MCF 10A (cell line): ENCODE results near the gene HDAC10. TPM values are rescaled to one million over a fixed set of nuclear protein-coding genes. Genes with fewer than 3 reads are reported as not detected.

Experiments
- BruUV-seq: library from RNA; stranded (reverse); fragments of 400-500 nt; replicated peaks from 2 replicates; lab custom pipeline; 2021; lab: Mats Ljungman, UMichigan
- CTCF ChIA-PET: fragments of 300-600 bp; sonication (Branson Sonifier 250); formaldehyde crosslinking; extraction: SDS; loops from one replicate; lab custom pipeline; 2021; ENCODE audit warnings: antibody characterized with exemption, inconsistent platforms; lab: Yijun Ruan, JAX
- POLR2A ChIA-PET: fragments of 300-600, 350-650 bp; sonication (Branson Sonifier 250); formaldehyde crosslinking; extraction: SDS; loops from one replicate; lab custom pipeline; 2020; ENCODE audit warnings: antibody characterized with exemption, inconsistent platforms; lab: Yijun Ruan, JAX
- DNase-seq: peaks from one replicate; pipeline ENCODE4 v3.0.0-alpha.2; 2018; ENCODE audit not compliant: unreplicated experiment
- H3K27ac Mint-ChIP-seq: one replicate; pipeline ENCODE4 v1.8.0; 2022; ENCODE audit warnings: mild to moderate bottlenecking, low read depth, mixed read lengths; ENCODE audit not compliant: unreplicated experiment
- H3K27me3 Mint-ChIP-seq: one replicate; pipeline ENCODE4 v1.8.0; 2022; ENCODE audit warnings: mixed read lengths; ENCODE audit not compliant: insufficient read depth, unreplicated experiment
- H3K36me3 Mint-ChIP-seq: one replicate; pipeline ENCODE4 v1.8.0; 2022; ENCODE audit warnings: mild to moderate bottlenecking, moderate library complexity, mixed read lengths; ENCODE audit not compliant: insufficient read depth, unreplicated experiment
- H3K4me1 Mint-ChIP-seq: one replicate; pipeline ENCODE4 v1.8.0; 2022; ENCODE audit warnings: mixed read lengths; ENCODE audit not compliant: insufficient read depth, unreplicated experiment
- H3K4me3 Mint-ChIP-seq: one replicate; pipeline ENCODE4 v1.8.0; 2022; ENCODE audit warnings: mild to moderate bottlenecking, moderate library complexity, mixed read lengths; ENCODE audit not compliant: unreplicated experiment
- H3K9me3 Mint-ChIP-seq: one replicate; pipeline ENCODE4 v1.8.0; 2022; ENCODE audit warnings: mixed read lengths; ENCODE audit not compliant: unreplicated experiment
- CTCF ChIP-seq: fragments of 200-600 bp; IDR thresholded peaks from one replicate; pipeline ENCODE4 v1.8.0; 2022; ENCODE audit warnings: antibody characterized with exemption, mild to moderate bottlenecking; ENCODE audit not compliant: unreplicated experiment
- intact Hi-C: fragments of 100-400 bp; cut with micrococcal nuclease; formaldehyde crosslinking; loops from 2 replicates; pipeline ENCODE4 v1.14.1; 2022
- total RNA-seq: library from RNA; stranded (reverse); gene quantifications from 2 replicates; pipeline ENCODE4 v1.2.3, GENCODE V29; 2022

The HDAC10 gene
- total RNA-seq, 1 experiment from 2014 or later = 27.5 TPM

- no peak overlapping the region for H3K27ac Mint-ChIP-seq
Measured at GRCh38 chr22:50264104-50264745, 13.2 kb upstream of the HDAC10 start.

GRCh38 chr22:50262973-50263617 is 12.0 kb upstream of the HDAC10 start:
- no peak for TF ChIP-seq CTCF
- no peaks in the 10 kb centered on the region for H3K36me3 Mint-ChIP-seq
- intact Hi-C loops = no loop called here
- H3K27me3 Mint-ChIP-seq = no peaks in the 10 kb centered on the region
- H3K4me1 Mint-ChIP-seq = peaks cover 5% of the 10 kb centered on the region
- no TSS peak for BruUV-seq
- no peak for DNase-seq
- no peaks in the 10 kb centered on the region for H3K9me3 Mint-ChIP-seq
- no peak overlapping the region for H3K27ac Mint-ChIP-seq
- ChIA-PET CTCF (interaction anchor here (0.6 to 1.6 kb wide), 5 partner anchors 9 to 35 kb away, joined by 3 to 9 read pairs (median 4); no protein-coding TSS in a partner anchor), POLR2A (interaction anchor here (0.9 to 2.3 kb wide), 5 partner anchors 12 to 43 kb away, joined by 3 to 11 read pairs (median 4); partner anchors contain the start of genes HDAC10 and PLXNB2)
- no peak overlapping the region for H3K4me3 Mint-ChIP-seq

More at GRCh38 chr22:50264104-50264745, 13.2 kb upstream of the HDAC10 start:
- no TSS peak for BruUV-seq
- TF ChIP-seq CTCF = no peak
- Mint-ChIP-seq H3K27me3 (no peaks in the 10 kb centered on the region), H3K4me3 (no peak overlapping the region), H3K9me3 (no peaks in the 10 kb centered on the region), H3K36me3 (no peaks in the 10 kb centered on the region), H3K4me1 (peaks cover 11% of the 10 kb centered on the region)
- intact Hi-C loops = no loop called here
- ChIA-PET POLR2A (interaction anchor here (2.3 kb wide), 1 partner anchor 13 kb away, joined by 11 read pairs; the partner anchor contains the start of gene HDAC10), CTCF (interaction anchor here (0.9 to 1.3 kb wide), 4 partner anchors 8 to 78 kb away, joined by 4 to 5 read pairs (median 4); no protein-coding TSS in a partner anchor)
- no peak for DNase-seq

- Mint-ChIP-seq H3K9me3 (no peaks in the 10 kb centered on the region), H3K27me3 (no peaks in the 10 kb centered on the region), H3K27ac (no peak overlapping the region), H3K36me3 (no peaks in the 10 kb centered on the region), H3K4me1 (peaks cover 5% of the 10 kb centered on the region), H3K4me3 (peak overlapping the region; percentile 66)
- DNase-seq = peak; percentile 62
- TF ChIP-seq CTCF = no peak
- intact Hi-C loops = no loop called here
- ChIA-PET CTCF (interaction anchor here (0.6 to 1.6 kb wide), 3 partner anchors 10 to 35 kb away, joined by 3 to 9 read pairs (median 4); no protein-coding TSS in a partner anchor), POLR2A (interaction anchor here (0.9 to 2.3 kb wide), 5 partner anchors 11 to 44 kb away, joined by 3 to 11 read pairs (median 4); partner anchors contain the start of genes HDAC10 and PLXNB2)
- BruUV-seq = no TSS peak
Measured at GRCh38 chr22:50262460-50262911, 11.4 kb upstream of the HDAC10 start.
